ENCODE data around the gene CLTA.
"Not testable (repeated sequence)": the region's sequence is repeated elsewhere in the genome, so short reads cannot be mapped to it uniquely, and the experiment has no call there.

The CLTA gene

GRCh38 chr9:36166168-36166927 is 24.4 kb upstream of the CLTA start:
- peak; percentile 70 for DNase-seq (ENCODE audit: low read depth, low spot score)

GRCh38 chr9:36169166-36169565 is 21.6 kb upstream of the CLTA start, which contains the start of gene CCIN:
CCIN (plus strand) TSS chr9:36169388; CDS start chr9:36169503, 115 bp downstream.
- Histone ChIP-seq H3K4me1 (ENCODE audit: control insufficient read depth, insufficient read depth, low read length) (peaks cover 3% of the 10 kb centered on the region; the same call in 1 of the 2 replicates), H3K27ac (ENCODE audit: low read length) (no peak within 1 kb of the TSS), H3K27me3 (ENCODE audit: control insufficient read depth, insufficient read depth, low read length) (no peaks in the 10 kb centered on the region), H3K36me3 (ENCODE audit: control insufficient read depth, insufficient read depth, low read length) (no peaks in the 10 kb centered on the region), H3K9me3 (ENCODE audit: control insufficient read depth, insufficient read depth, low read length) (no peaks in the 10 kb centered on the region), H3K4me3 (ENCODE audit: low read length) (no peak within 1 kb of the TSS)
- WGBS (ENCODE audit: insufficient coverage, insufficient read length) = no CpG with 5 or more reads among the region's 6 CpGs
- DNase-seq (ENCODE audit: low read depth, low spot score) = no peak

More at GRCh38 chr9:36166168-36166927, 24.4 kb upstream of the CLTA start:
- peak overlapping the region; percentile 44; the same call in 1 of the 2 replicates for H3K4me3 ChIP-seq (ENCODE audit: low read length)
- no peaks in the 10 kb centered on the region for H3K9me3 ChIP-seq (ENCODE audit: control insufficient read depth, insufficient read depth, low read length)
- no peaks in the 10 kb centered on the region for H3K27me3 ChIP-seq (ENCODE audit: control insufficient read depth, insufficient read depth, low read length)
- H3K4me1 ChIP-seq (ENCODE audit: control insufficient read depth, insufficient read depth, low read length) = peaks cover 10% of the 10 kb centered on the region
- no peak overlapping the region for H3K27ac ChIP-seq (ENCODE audit: low read length)
- H3K36me3 ChIP-seq (ENCODE audit: control insufficient read depth, insufficient read depth, low read length) = no peaks in the 10 kb centered on the region
- no CpG with 5 or more reads among the region's 58 CpGs for WGBS (ENCODE audit: insufficient coverage, insufficient read length)

- H3K36me3 ChIP-seq (ENCODE audit: control insufficient read depth, insufficient read depth, low read length) = no peaks in the 10 kb centered on the region
- WGBS (ENCODE audit: insufficient coverage, insufficient read length) = no CpG with 5 or more reads among the region's 17 CpGs
- no peaks in the 10 kb centered on the region for H3K27me3 ChIP-seq (ENCODE audit: control insufficient read depth, insufficient read depth, low read length)
- no peaks in the 10 kb centered on the region for H3K9me3 ChIP-seq (ENCODE audit: control insufficient read depth, insufficient read depth, low read length)
- H3K4me1 ChIP-seq (ENCODE audit: control insufficient read depth, insufficient read depth, low read length) = peaks cover 3% of the 10 kb centered on the region; the same call in 1 of the 2 replicates
- no peak overlapping the region for H3K27ac ChIP-seq (ENCODE audit: low read length)
- no peak for DNase-seq (ENCODE audit: low read depth, low spot score)
- H3K4me3 ChIP-seq (ENCODE audit: low read length) = no peak overlapping the region
Observed at GRCh38 chr9:36169708-36170107, 21.0 kb upstream of the CLTA start.

GRCh38 chr9:36170531-36170930 is 20.2 kb upstream of the CLTA start:
- no peak overlapping the region for H3K4me3 ChIP-seq (ENCODE audit: low read length)
- no peaks in the 10 kb centered on the region for H3K27me3 ChIP-seq (ENCODE audit: control insufficient read depth, insufficient read depth, low read length)
- DNase-seq (ENCODE audit: low read depth, low spot score) = no peak
- H3K4me1 ChIP-seq (ENCODE audit: control insufficient read depth, insufficient read depth, low read length) = no peaks in the 10 kb centered on the region
- H3K9me3 ChIP-seq (ENCODE audit: control insufficient read depth, insufficient read depth, low read length) = no peaks in the 10 kb centered on the region
- no peak overlapping the region for H3K27ac ChIP-seq (ENCODE audit: low read length)
- no CpG with 5 or more reads among the region's 13 CpGs for WGBS (ENCODE audit: insufficient coverage, insufficient read length)
- no peaks in the 10 kb centered on the region for H3K36me3 ChIP-seq (ENCODE audit: control insufficient read depth, insufficient read depth, low read length)

GRCh38 chr9:36173861-36174260 is 16.9 kb upstream of the CLTA start:
- Histone ChIP-seq H3K36me3 (ENCODE audit: control insufficient read depth, insufficient read depth, low read length) (no peaks in the 10 kb centered on the region), H3K27ac (ENCODE audit: low read length) (no peak overlapping the region), H3K4me3 (ENCODE audit: low read length) (no peak overlapping the region), H3K9me3 (ENCODE audit: control insufficient read depth, insufficient read depth, low read length) (no peaks in the 10 kb centered on the region), H3K27me3 (ENCODE audit: control insufficient read depth, insufficient read depth, low read length) (no peaks in the 10 kb centered on the region), H3K4me1 (ENCODE audit: control insufficient read depth, insufficient read depth, low read length) (no peaks in the 10 kb centered on the region)
- no peak for DNase-seq (ENCODE audit: low read depth, low spot score)
- no CpG with 5 or more reads among the region's 2 CpGs for WGBS (ENCODE audit: insufficient coverage, insufficient read length)

GRCh38 chr9:36174271-36174670 is 16.4 kb upstream of the CLTA start:
- Histone ChIP-seq H3K9me3 (ENCODE audit: control insufficient read depth, insufficient read depth, low read length) (no peaks in the 10 kb centered on the region), H3K4me3 (ENCODE audit: low read length) (no peak overlapping the region), H3K27ac (ENCODE audit: low read length) (no peak overlapping the region), H3K27me3 (ENCODE audit: control insufficient read depth, insufficient read depth, low read length) (no peaks in the 10 kb centered on the region), H3K36me3 (ENCODE audit: control insufficient read depth, insufficient read depth, low read length) (no peaks in the 10 kb centered on the region), H3K4me1 (ENCODE audit: control insufficient read depth, insufficient read depth, low read length) (no peaks in the 10 kb centered on the region)
- no peak for DNase-seq (ENCODE audit: low read depth, low spot score)
- no CpG with 5 or more reads among the region's 7 CpGs for WGBS (ENCODE audit: insufficient coverage, insufficient read length)

- no CpG with 5 or more reads among the region's 3 CpGs for WGBS (ENCODE audit: insufficient coverage, insufficient read length)
- Histone ChIP-seq H3K27me3 (ENCODE audit: control insufficient read depth, insufficient read depth, low read length) (no peaks in the 10 kb centered on the region), H3K4me3 (ENCODE audit: low read length) (no peak overlapping the region), H3K4me1 (ENCODE audit: control insufficient read depth, insufficient read depth, low read length) (no peaks in the 10 kb centered on the region), H3K27ac (ENCODE audit: low read length) (no peak overlapping the region), H3K36me3 (ENCODE audit: control insufficient read depth, insufficient read depth, low read length) (no peaks in the 10 kb centered on the region), H3K9me3 (ENCODE audit: control insufficient read depth, insufficient read depth, low read length) (no peaks in the 10 kb centered on the region)
- no peak for DNase-seq (ENCODE audit: low read depth, low spot score)
Observed at GRCh38 chr9:36174731-36175130, 16.0 kb upstream of the CLTA start.

- not testable (repeated sequence) for H3K27me3 ChIP-seq (ENCODE audit: control insufficient read depth, insufficient read depth, low read length); H3K36me3 ChIP-seq (ENCODE audit: control insufficient read depth, insufficient read depth, low read length); H3K4me1 ChIP-seq (ENCODE audit: control insufficient read depth, insufficient read depth, low read length); DNase-seq (ENCODE audit: low read depth, low spot score); H3K9me3 ChIP-seq (ENCODE audit: control insufficient read depth, insufficient read depth, low read length); H3K4me3 ChIP-seq (ENCODE audit: low read length); H3K27ac ChIP-seq (ENCODE audit: low read length)
- no CpG with 5 or more reads among the region's 3 CpGs for WGBS (ENCODE audit: insufficient coverage, insufficient read length)
Observed at GRCh38 chr9:36175209-36175608, 15.5 kb upstream of the CLTA start.

GRCh38 chr9:36176496-36176895 is 14.2 kb upstream of the CLTA start:
- H3K9me3 ChIP-seq (ENCODE audit: control insufficient read depth, insufficient read depth, low read length); H3K27me3 ChIP-seq (ENCODE audit: control insufficient read depth, insufficient read depth, low read length); H3K4me1 ChIP-seq (ENCODE audit: control insufficient read depth, insufficient read depth, low read length); DNase-seq (ENCODE audit: low read depth, low spot score); H3K36me3 ChIP-seq (ENCODE audit: control insufficient read depth, insufficient read depth, low read length); H3K4me3 ChIP-seq (ENCODE audit: low read length); H3K27ac ChIP-seq (ENCODE audit: low read length): not testable (repeated sequence)
- no CpG with 5 or more reads among the region's 10 CpGs for WGBS (ENCODE audit: insufficient coverage, insufficient read length)

GRCh38 chr9:36177571-36177970 is 13.2 kb upstream of the CLTA start:
- H3K27me3 ChIP-seq (ENCODE audit: control insufficient read depth, insufficient read depth, low read length) = no peaks in the 10 kb centered on the region
- H3K36me3 ChIP-seq (ENCODE audit: control insufficient read depth, insufficient read depth, low read length) = no peaks in the 10 kb centered on the region
- H3K4me3 ChIP-seq (ENCODE audit: low read length) = no peak overlapping the region
- no peak overlapping the region for H3K27ac ChIP-seq (ENCODE audit: low read length)
- no peaks in the 10 kb centered on the region for H3K4me1 ChIP-seq (ENCODE audit: control insufficient read depth, insufficient read depth, low read length)
- DNase-seq (ENCODE audit: low read depth, low spot score) = no peak
- H3K9me3 ChIP-seq (ENCODE audit: control insufficient read depth, insufficient read depth, low read length) = no peaks in the 10 kb centered on the region
- no CpG with 5 or more reads among the region's 4 CpGs for WGBS (ENCODE audit: insufficient coverage, insufficient read length)

- not testable (repeated sequence) for H3K4me1 ChIP-seq (ENCODE audit: control insufficient read depth, insufficient read depth, low read length); H3K27me3 ChIP-seq (ENCODE audit: control insufficient read depth, insufficient read depth, low read length)
- no CpG with 5 or more reads among the region's 6 CpGs for WGBS (ENCODE audit: insufficient coverage, insufficient read length)
Observed at GRCh38 chr9:36180243-36180642, 10.5 kb upstream of the CLTA start.

More at GRCh38 chr9:36180243-36180642, 10.5 kb upstream of the CLTA start:
- not testable (repeated sequence) for H3K4me3 ChIP-seq (ENCODE audit: low read length); H3K36me3 ChIP-seq (ENCODE audit: control insufficient read depth, insufficient read depth, low read length); H3K27ac ChIP-seq (ENCODE audit: low read length); H3K9me3 ChIP-seq (ENCODE audit: control insufficient read depth, insufficient read depth, low read length); DNase-seq (ENCODE audit: low read depth, low spot score)
